K562 treated with DMSO at 1 percent for 4 hours (cell line): ENCODE results near the gene ADH5. TPM values are rescaled to one million over a fixed set of nuclear protein-coding genes. Genes with fewer than 3 reads are reported as not detected.

Experiments used
- total RNA-seq: library from RNA; unstranded; fragments of 300-600 nt; gene quantifications from 2 replicates; pipeline ENCODE4 v1.2.3, GENCODE V29; 2022; ENCODE audit not compliant: insufficient read depth

ADH5 gene
- 90.4 and 92.5 TPM in 2 replicates for total RNA-seq

DNA sequence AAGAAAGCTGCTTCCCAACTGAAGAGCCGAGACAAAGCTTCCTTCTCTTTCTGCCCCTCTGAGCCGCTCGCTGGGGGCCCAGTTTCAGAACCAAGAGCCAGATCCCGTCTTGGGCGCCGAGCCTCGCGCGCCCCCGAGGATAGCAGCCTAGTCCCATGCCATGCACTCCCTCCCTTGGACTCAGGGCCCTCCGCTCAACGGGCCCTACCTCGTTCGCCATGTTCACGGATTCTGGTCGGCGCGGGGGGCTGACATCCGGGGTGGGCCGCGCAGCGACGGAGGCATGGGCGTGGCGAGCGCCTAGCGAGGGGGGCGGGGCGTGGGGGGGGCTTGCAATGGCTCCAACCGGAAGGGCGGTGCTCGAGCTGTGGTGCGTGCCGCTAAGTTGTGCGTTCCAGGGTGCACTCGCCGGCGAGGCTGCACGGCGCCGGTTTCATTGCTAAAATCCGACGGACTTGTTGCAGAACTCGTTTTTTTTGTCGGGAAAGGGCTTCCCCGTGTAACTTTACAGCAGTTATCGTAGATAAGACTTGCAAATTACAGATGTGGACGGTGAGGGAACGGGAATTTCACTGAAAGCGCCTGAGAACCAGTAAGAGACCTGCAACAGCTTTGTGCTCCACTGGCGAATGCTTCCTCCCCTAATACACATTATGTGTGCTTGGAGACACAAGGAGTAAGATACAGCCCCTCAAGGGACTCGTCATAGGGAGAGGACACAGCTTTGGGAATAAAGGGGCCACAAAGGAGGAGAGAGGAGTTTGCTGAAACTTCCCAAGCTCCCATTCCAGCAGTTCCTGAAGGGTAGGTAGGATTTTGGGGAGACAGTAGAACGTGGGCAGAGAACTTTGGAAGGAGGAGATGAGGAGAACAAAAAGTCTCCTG lies at the start of gene ADH5:
ADH5 (minus strand) TSS at position 308 of the 885 bp plus-strand sequence; CDS start at position 220, 88 bp downstream.

Other genes with a start within 250 kb of the ADH5 start
- 45.0 and 46.5 TPM in 2 replicates for gene EIF4E, start 159.7 kb downstream of the ADH5 start, total RNA-seq
- gene METAP1, start 93.1 kb downstream of the ADH5 start, total RNA-seq = 27.3 and 27.9 TPM in 2 replicates
- gene ADH4, start 55.5 kb upstream of the ADH5 start, total RNA-seq = not detected in 2 replicates
- not detected in 2 replicates for gene ADH6, start 130.5 kb upstream of the ADH5 start, total RNA-seq
- gene ADH1A, start 202.2 kb upstream of the ADH5 start, total RNA-seq = not detected in 2 replicates
- gene ADH1B, start 232.6 kb upstream of the ADH5 start, total RNA-seq = not detected in 2 replicates